HG02870 (cell line): ENCODE measurements around the gene GPR176.

Experiments used
- ATAC-seq: cut with Tn5 transposase; IDR thresholded peaks from one replicate; pipeline ENCODE4 v1.9.1; 2021; ENCODE audit warnings: mild to moderate bottlenecking, moderate library complexity; ENCODE audit not compliant: unreplicated experiment

The GPR176 gene

DNA sequence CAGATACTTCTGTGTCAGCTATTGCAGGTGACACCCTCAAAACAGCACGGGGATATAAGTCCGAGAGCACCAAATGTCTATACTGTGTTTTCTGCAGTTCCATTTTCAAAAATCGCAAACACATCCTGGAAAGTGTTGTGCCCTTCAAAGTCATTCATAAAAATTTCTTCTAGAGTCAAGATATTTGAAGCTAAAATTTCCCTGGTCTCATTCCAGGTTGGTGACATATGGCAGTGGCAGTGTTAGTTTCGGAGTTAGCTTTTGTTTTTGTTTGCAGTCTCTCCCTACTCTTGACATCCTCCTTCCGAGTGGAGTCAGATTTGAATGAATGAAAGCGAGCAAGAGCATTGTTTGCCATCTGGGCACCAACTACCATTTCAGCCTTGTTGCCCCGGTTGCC is 134.2 kb downstream of the GPR176 start:
- ATAC-seq: no peak

DNA sequence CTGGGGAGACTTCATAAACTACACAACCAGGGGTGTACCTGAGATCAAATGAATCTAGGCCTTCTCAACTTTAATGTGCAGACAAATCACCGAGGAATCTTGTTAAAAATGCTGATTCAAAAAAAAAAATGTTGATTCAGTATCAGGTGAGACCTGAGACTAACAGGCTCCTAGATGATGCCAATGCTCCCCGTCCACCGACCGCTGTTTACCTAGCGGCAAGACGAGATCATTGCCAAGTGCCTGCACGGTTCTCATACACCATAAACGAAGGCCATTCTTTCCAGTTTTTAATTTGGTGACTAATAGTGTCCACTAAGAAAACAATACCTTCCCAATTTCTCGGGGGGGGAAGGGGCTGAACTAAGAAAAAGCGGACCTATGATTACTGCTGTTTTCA is 134.9 kb downstream of the GPR176 start:
- ATAC-seq: no peak

DNA sequence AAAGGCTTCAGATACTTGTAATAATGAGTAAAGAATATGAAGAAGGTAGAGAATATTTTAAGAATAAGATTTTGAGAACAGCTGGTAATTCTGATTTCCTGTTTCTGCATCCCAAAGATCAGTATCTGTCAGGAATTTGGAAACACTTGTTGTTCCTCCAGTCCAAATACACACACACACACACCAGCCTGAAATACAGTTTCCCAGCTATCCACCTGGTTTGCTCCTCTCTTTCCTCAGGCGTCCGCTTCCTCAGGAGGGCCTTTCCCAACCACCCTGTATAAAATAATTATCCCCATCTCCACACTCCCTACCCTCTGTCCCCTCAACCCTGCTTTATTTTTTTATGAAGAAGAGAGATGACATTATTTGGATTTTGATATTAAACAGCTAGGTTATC is 135.4 kb downstream of the GPR176 start:
- ATAC-seq: no peak

DNA sequence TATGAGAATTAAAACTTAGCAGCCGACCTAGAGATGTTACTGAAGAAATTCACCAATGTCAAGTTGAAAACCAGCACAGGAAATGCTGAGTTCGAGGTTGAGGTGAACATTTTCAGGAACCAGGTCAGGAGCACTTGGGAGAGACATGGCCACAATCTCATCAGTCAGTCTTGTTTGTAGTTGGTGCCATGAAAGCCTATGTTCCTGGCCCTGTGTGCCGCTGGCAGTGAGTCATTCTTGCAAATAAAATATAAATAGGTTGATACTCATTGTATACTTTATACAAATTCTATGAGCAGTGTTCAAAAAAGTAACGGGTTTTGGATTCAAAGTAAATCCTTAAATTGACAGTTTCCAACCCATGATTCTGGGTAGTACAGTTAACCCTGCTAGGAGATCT is 135.9 kb downstream of the GPR176 start:
- ATAC-seq: no peak

DNA sequence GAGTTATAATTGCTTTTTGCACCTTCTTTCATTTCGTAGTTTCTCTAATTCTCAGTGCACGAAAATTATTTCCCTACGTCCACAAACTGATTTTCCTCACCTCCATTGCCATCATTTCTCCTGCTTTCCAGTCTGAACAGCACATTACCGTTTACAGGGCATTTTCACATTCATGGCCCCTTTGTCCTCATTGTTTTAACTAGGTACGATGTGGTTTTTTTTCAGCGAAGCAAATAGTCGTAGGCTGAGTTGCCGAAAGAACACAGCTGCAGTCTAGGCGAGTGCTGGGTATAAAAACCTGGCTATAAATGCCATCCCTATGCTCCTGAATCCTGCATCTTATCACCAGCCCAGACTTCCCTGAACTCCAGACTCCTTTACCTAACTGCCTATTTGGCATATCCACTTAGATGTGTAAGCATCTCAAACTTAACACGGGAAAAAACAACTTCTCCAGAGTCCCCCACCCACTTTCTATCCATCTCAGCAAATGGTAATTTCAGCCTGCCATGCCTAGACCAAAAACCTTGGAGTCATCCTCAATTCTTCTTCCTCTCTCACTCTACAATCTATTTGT is 136.7 kb downstream of the GPR176 start:
- ATAC-seq: no peak

DNA sequence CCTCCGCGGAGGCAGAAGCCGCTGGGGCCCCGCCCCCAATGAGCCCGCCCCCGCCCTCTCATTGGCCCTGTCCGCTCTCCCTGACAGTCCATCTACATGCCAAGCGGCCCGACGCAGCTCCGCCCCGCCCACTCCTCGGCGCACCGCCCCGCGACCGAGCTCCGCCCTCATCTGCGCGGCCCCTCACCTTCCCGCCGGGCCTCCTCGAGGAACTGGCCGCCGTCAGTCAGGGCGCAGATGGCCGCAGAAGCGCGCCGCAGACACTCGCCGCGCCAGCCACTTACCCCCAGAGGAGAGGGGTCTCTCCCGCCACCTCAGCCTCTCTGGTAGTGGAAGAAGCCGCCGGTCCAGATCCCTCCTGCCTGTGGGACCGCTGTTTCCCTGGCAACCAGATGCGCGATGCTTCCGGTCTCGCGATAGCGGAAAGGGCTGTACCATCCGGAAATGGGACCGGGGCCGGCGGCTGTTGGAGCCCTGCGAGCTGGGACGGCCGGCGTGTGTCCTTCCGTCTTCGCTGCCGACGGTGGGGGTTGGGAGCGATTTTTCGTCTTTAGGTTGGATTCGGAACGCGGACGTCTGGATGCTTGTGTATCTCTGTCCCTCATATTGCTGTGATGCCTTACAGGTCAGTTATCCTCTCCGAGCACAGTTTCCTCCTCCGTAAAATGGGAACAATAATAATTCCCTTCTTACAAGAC is 137.5 kb downstream of the GPR176 start, which contains the start of gene FSIP1:
Gene FSIP1 (minus strand): TSS at position 401 of the 698 bp plus-strand sequence. CDS start 6,317 bp downstream, outside the sequence.
- ATAC-seq: peak; percentile 95

DNA sequence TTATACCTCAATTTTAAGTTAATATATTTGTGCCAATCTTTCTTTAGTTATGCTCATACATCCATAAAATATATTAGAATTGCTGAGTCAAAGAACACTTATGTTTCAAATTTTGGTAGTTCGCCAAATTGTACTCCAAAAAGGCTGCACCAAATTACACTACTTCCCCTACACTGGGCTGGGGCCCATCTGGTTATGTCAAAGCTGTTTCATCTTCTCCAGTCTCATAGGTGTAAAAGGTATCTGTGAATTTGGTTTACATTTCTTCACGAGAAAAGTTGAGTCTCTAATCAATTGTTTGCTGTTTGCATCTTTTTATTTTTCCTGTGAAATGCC is 138.1 kb downstream of the GPR176 start:
- ATAC-seq: no peak

DNA sequence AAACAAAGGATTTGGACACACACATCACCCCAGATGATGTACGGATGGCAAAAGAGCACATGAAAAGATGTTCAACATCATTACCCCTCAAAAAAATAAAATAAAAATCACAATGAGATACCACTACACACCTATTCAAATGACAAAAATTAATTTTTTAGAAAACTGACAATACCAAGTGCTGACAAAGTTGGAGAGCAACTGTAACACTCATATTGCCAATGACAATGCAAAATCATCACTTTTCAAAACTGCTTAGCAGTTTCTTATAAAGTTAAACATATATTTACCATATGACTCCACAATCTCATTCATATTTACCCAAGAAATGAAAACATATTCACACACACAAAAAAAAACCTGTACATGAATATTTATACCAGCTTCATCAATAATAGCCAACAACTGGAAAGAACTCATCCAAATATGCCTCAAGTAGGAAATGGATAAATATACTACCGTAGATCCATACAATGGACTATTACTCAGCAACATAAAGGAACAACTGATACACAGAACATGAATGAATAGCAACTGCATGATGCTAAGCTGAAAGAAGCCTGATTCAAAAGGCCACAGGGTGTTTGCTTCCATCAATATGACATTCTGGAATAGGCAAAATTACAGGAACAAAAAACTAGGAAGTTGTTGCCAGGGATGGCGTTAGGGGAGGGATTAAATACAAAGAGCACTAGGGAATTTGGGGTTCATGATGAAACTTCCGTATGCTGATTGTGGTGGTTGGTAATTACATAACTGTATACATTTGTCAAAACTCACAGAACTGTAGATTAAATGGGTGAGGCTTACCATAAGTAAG is 138.7 kb downstream of the GPR176 start:
- no peak for ATAC-seq

DNA sequence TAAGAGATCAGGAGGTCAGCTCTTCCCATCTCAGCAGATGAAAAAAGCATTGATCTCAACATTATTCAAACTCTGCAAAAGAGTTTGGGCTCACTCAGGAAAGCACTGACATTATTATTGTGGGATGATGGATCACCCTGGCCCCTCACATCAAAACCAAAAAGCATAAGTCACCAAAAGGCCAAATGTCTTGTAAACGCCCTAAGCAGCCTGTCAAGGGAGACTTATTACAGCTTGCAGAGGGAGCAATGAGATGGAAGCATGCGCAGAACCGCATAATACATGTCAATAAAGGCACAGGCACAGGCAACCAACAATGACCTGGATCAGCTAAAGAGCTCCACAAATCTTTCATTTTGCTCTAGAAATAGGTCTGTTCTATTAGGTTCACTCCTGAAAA is 142.0 kb downstream of the GPR176 start:
- no peak for ATAC-seq

DNA sequence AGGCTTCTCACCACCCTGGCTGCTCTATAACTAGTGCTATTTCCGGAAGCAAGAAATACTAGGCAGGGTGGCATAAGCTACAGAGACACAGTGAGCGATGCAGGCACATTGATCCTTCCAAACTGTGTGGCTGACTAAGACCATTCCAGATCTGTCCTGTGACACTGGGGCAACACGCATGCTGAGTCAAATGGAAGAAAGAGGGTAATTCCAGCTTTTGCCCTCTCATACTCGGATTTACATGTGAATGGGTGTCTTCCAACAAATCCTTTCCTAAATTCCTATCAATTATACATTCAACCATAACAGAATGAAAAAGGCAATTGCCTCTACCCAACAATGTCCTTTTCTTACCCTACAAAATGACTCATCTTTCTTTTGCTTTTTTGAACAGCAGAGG is 142.6 kb downstream of the GPR176 start:
- no peak for ATAC-seq

DNA sequence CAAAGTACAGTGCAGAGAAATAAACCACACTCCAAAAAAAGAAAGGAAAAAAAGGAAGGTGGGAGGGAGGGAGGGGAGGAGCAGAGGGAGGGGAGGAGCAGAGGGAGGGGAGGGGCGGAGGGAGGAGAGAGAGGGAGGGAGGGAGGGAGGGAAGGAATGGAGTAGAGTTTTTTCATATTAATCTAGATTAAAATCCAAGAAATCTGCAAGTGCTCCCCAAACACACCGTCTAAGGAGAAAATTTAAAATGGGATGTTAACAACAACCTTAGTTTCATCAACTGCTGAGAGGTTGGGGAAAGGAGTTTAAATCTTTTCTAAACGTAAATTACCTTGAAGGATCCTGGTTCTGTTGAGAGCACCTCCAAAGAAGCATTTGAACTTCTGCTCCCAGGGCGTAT is 144.0 kb downstream of the GPR176 start:
- ATAC-seq: no peak

DNA sequence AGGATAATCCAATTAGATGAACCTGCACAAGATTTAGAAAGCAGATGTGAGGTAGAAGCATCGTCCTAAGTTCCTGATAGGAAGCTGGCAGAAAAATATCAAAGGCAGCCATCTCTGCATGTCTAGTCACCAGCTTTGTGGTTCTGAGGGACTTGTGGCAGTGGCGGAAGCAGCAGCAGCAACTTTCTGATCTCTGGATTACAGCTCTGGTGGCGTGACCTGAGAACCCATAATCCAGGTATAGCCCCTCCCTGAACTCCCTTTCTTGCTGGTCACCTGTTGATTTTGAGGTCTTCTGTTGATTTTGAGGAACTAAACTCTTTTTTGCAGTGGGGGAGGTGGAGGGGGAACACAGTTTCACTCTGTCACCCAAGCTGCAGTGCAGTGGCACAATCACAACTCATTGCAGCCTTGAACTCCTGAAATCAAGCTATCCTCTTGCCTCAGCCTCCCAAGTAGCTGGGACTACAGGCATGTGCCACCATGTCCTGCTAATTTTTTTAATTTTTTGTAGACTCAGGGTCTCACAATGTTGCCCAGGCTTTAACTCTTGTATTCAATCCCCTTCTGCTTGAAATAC is 145.3 kb downstream of the GPR176 start:
- ATAC-seq: no peak

DNA sequence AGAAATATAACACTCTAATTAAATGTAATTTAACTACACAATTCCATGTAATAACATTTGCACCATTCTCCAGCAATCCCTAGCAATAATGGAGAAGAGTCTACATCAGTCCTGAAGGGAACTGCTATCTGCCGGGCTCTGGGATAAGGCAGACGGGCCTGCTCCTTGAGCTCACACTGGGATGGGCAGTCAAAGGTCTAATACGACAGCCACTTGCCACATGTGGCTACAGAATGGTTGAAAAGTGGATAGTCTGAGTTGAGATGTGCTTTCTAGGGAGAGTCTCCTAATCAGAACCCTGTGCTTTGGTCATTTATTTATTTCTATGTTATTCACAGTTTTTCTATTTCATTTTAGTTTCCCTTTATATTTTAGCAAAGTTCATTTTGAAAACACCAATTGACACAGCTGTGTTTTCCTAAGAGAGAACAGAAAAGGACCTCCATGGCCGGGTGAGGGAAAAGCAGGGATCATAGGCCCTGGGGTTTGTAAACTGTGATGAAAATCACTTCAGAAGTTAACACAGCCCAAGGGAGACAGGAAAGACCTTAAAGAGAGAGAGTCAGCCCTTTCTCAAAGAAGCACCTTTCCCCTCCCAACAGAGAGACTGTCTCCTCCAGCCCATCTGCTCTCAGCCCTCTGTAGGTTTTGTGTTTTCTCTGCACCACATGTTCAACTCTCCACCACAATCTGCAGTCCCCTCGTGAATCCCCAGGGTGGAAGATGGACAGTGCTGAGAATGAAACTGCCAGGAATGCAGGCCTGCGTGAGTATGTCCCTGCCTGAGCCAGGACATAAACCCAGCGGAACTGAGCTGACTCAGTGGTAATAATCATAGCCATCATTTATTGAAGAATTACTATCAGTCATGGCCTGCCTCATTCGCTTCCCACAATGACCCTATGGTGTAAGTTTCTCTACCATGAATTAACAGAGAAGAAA is 149.0 kb downstream of the GPR176 start:
- ATAC-seq: no peak

DNA sequence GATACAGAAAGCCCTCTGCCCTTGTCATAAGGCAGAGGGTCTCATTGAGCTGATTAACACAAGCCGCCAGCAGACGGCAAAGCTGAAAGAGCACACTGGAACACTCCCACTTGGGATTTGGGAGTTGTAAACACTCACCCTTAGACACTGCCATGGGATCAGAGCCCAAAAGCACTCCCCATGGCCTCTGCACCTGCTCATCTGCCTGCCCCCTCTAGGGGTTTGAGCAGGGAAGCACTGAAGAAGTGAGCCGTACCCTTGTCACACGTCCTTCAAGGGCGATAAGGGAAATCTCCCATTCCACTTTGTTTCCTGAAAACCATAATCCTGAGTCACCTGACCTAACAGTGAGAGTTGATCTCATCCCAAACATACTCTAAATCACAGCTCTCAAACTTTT is 152.1 kb downstream of the GPR176 start:
- ATAC-seq: no peak

DNA sequence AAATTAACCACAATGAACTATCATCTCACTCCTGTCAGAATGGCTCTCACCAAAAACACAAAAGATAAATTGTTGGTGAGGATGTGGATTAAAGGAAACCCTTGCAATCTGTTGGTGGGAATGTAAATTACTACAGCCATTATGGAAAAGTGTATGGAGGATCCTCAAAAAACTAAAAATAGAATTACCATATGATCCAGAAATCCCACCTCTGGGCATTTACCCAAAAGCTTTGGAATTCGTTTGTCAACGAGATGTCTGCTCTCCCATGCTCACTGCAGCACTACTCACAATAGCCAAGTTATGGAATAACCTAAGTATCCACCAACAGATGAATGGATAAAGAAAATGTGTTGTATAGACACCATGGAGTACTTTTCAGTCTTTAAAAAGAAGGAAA is 159.1 kb downstream of the GPR176 start:
- no peak for ATAC-seq

DNA sequence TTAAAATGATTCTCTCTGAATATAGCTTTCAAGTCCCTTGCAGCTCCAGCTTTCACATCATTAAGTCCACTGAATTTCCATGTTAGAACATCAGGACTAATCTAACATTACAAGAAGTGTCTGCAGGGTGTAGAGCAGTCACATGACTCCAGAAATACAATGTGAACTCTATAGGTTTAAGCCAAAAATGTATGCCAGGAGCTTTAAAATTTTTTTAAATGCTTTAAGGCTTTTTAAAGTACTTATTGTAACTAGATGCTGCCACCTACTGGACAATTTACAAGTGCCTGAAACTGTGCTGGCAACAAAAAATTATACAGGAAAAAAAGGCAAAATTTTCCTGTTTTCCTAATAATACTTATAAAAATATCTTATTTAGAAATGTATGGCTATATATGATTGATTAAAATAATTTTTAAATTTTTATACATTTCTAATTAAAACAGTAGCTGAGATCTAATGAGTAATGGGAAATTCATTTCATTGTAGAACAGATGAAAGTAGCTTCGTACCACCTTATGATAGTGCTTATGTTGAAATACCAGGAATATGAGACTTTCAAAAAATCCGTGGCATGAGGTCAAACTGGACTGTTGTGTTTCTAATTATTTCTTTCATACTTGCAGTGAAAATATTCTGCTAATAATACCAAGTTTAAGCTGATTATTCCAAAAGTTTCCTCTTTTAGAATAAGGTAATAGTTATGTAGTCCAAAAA is 163.1 kb downstream of the GPR176 start:
- no peak for ATAC-seq

DNA sequence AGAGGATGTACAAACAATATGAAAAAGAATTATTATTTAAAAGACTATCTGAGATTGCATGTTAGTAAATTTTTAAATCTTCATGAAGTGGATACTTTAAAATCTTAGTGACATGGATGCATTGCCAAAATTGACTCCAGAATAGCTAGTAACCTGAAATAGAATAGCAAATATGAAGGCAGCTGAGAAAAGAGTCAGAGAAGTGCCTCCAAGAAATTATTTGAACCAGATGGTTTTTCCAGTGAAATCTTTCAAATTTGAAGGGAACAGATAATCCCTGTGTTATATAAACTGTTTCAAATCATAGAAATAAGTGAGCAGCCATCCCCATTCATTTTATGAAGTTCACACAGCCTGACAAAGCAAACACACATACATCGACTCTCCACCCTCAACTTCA is 167.1 kb downstream of the GPR176 start:
- no peak for ATAC-seq

DNA sequence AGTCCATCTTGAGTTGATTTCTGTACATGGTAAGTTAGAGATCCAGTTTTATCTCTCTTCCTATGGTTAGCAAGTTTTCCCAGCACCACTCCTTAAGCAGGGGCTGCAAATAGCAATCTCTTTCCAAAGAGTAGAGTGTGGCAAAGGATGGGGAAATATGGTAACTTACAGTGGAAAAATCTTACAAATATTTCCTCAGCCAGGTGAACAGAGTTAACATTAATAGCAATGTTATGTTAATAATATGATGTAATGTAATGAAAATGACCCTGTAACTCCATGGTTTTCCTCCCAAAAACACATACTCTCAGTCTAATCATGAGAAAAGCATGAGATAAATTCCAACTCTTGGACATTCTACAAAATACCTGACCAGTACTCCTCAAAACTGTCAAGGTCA is 167.8 kb downstream of the GPR176 start:
- ATAC-seq: no peak
